ENCODE data around the gene CRTC3. TPM values are rescaled to one million over a fixed set of nuclear protein-coding genes. Genes with fewer than 3 reads are reported as not detected.
"Not testable (repeated sequence)": the region's sequence is repeated elsewhere in the genome, so short reads cannot be mapped to it uniquely, and the experiment has no call there.

CRTC3 gene
- total RNA-seq, 2 experiments from 2014 or later = 24.0 to 25.7 TPM

DNA sequence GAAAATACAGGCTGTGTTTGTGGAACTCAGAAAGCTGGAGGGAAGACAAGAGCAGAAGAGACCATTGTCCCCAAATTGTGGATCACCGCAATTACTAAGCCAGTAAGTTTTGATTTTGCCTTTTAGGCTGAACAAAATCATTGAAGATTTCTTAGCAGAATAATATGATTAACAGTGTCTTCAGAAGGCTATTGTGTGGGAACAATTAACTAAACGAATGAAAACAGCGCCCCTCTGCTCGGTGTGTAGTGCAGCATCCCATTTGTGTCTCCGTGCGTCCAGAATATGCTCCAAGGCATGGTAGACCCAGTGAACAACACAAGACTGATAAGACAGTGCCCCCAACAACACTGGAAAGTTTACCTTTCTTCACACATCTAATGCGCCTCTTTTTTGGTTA lies 71.2 kb downstream of the CRTC3 start:
- ChIA-PET POLR2A (no interaction called here), CTCF (interaction anchor here (0.6 kb wide), 1 partner anchor 52 kb away, joined by 3 read pairs; no protein-coding TSS in a partner anchor)

DNA sequence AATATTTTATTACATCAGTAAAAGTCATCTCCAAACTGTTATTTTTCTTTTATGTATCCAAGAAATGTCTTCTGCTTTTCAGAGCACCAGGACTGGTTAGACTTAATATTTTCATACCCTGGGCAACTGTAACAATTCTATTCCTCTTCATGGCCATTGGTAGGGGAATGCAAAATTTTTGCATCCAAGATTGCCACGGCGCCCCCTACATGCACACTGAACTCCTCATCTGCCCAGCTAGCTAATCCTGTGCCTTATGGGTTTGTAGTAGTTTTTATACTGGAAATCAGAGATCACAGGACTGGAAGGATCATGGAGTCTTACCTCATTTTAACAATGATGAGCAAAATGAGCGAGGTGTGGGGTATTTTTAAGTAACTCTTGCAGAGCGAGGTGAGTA lies 74.2 kb downstream of the CRTC3 start:
- ChIA-PET CTCF (interaction anchor here (1.3 kb wide), 1 partner anchor 16 kb away, joined by 3 read pairs; no protein-coding TSS in a partner anchor), POLR2A (no interaction called here)

- CTCF ChIA-PET = interaction anchor here (1.4 kb wide), 1 partner anchor 279 kb away, joined by 3 read pairs; no protein-coding TSS in a partner anchor
- POLR2A ChIA-PET = no interaction called here
Measured at GRCh38 chr15:90606641-90607040, 76.9 kb downstream of the CRTC3 start.

DNA sequence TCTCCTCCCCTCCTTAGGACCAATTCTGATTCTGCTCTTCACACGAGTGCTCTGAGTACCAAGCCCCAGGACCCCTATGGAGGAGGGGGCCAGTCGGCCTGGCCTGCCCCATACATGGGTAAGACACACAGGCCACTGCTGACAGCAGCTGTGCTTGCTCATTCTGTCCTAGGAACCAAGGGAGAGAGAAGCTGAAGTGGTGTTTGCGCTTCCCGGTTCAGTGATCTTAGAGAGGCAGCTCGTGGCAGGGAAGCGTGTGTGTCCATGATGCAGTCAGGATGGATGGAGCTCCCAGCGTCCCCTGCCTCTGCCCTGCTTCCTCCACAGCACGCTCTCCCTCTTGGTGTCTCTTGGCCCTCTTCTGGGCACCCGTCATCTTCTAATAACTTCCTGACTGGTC lies 77.6 kb downstream of the CRTC3 start:
- POLR2A ChIA-PET = no interaction called here

GRCh38 chr15:90609242-90610180 lies 79.8 kb downstream of the CRTC3 start:
- ChIA-PET CTCF (no interaction called here), POLR2A (no interaction called here)

More for the DNA sequence above, 77.6 kb downstream of the CRTC3 start:
- CTCF ChIA-PET = no interaction called here

- ChIA-PET POLR2A (no interaction called here), CTCF (no interaction called here)
Measured at GRCh38 chr15:90610190-90610589, 80.5 kb downstream of the CRTC3 start.

- CTCF ChIA-PET = no interaction called here
- POLR2A ChIA-PET = no interaction called here
Measured at GRCh38 chr15:90611157-90611556, 81.4 kb downstream of the CRTC3 start.

DNA sequence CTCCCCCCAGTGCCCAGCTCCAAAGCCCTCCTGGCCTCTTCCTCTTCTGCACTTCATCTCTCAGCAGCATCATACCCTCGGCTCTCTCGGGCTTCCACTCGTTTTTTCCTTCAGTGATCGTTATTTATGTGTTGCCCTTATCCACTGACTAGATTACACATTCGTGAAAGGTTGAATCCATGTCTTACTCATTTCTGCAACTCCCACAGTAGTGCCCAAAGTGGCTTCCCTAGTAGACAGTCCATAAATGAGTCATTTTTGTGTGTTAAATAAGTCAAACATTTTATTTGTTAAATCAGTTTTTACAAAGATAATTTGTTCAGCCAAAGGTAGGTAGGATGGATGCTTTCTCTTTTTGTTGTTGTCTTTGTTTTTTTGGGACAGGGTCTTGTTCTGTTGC lies 87.4 kb downstream of the CRTC3 start:
- ChIA-PET POLR2A (no interaction called here), CTCF (interaction anchor here (1.2 kb wide), 1 partner anchor 31 kb away, joined by 6 read pairs; no protein-coding TSS in a partner anchor)

DNA sequence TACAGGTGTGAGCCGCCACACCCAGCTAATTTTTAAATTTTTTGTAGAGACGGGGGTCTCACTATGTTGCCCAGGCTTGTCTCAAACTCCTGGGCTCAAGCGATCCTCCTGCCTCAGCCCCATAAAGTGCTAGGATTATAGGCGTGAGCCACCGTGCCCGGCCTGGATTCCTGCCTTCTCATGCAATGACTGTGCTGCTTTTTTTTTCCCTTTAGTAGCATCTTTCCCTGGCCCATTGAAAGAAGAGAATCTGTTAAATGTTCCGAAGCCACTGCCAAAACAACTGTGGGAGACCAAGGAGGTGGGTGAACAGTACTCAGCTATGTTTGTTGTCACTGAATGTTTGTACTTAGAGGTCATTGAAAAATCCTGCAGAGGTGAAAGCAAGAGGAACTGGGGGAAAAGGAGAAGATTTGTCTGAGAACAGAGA lies 88.0 kb downstream of the CRTC3 start:
- CTCF ChIA-PET = no interaction called here
- POLR2A ChIA-PET = no interaction called here

DNA sequence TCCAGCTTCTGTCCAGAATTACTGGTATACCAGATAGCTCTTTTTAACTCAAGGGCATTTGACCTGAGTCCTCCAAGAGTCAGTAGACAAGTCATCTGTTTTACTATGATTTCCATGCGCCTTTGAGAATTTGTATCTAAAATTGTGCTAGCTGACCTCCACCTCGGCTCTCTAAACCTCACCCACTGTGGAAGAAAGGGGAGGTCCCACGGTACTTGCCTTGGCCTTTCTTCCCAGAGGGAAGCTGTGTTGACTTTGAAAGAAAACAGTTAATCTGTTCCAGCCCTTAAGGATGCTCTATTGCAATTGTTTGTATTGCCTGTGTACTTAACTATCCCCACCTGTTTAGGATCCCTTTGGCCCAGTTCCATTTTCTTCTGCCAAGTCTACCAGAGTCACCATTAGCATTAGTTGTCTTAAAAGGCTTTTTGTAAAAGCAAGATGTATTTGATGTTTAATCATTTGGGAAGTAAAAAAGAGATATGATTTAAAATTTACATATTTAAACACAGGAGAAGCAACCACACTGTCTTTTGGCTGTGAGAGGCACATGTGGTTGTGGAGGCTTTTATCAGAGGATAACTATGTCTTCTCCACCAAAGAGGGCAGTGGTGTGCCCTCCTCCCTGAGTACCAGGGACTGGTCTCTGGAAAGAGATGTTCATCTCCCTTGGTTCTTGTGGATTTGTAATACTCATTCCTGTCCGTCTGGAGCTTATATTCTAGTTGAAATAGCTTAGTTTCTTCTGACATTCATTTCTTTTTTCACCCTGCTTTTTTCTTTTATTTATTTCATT lies 88.8 kb downstream of the CRTC3 start:
- POLR2A ChIA-PET = no interaction called here
- CTCF ChIA-PET = interaction anchor here (1.2 kb wide), 1 partner anchor 299 kb away, joined by 3 read pairs; no protein-coding TSS in a partner anchor

- CTCF ChIA-PET = interaction anchor here (1.2 kb wide), 1 partner anchor 299 kb away, joined by 3 read pairs; no protein-coding TSS in a partner anchor
Measured at GRCh38 chr15:90619468-90619867, 89.7 kb downstream of the CRTC3 start.

DNA sequence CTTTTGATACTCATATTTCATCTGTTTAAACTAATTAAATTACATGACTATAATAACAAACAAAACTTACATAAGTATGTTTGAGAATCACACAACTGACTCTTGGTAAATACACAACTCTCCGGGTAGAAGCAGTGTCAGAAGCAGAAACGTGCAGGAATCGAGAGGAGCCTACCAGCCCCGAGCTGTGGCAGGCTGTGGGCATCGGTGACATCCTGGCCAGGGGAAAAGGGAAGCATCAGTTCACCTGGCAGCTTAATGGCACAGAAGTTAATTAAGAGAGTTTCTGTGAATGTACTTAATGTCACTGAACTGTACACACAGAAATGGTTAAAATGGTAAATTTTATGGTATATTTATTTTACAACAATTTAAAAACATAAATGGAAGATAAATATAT lies 90.2 kb downstream of the CRTC3 start:
- CTCF ChIA-PET = no interaction called here
- POLR2A ChIA-PET = no interaction called here

More at GRCh38 chr15:90619468-90619867, 89.7 kb downstream of the CRTC3 start:
- POLR2A ChIA-PET = no interaction called here

DNA sequence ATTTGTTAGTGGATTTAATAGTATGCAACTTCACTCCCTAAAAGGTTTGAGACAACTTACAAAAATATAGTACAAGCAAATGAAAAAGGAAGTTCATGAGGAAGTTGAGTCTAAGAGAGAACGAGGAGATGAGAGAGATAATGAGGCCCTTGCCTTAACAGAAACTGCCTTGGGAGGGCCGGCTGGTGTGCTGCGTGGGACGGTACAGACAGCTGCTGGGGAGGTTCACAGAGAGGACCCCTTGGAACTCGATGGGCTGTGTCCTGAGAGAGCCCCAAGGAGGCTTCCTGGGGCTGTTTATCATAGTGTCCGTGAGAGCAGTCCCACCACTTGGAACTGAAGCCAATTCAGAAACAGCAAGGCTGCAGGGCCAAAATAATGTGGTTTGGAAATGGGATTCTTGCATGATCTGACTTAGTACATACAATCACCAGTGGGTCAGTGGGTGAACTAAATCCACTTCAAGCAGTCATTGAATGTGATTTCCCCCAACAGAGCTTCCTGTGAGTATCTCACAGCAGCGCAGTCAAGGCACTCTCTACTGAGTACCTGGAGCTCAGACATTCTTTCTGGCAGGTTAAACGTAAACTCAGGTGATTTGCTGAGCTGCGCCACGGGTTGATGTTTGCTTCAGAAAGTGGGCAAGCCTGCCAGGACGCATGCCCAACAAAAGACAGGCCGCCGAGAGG lies 90.8 kb downstream of the CRTC3 start:
- POLR2A ChIA-PET = no interaction called here
- CTCF ChIA-PET = no interaction called here

- ChIA-PET POLR2A (no interaction called here), CTCF (no interaction called here)
Measured at GRCh38 chr15:90623854-90624253, 94.1 kb downstream of the CRTC3 start.

DNA sequence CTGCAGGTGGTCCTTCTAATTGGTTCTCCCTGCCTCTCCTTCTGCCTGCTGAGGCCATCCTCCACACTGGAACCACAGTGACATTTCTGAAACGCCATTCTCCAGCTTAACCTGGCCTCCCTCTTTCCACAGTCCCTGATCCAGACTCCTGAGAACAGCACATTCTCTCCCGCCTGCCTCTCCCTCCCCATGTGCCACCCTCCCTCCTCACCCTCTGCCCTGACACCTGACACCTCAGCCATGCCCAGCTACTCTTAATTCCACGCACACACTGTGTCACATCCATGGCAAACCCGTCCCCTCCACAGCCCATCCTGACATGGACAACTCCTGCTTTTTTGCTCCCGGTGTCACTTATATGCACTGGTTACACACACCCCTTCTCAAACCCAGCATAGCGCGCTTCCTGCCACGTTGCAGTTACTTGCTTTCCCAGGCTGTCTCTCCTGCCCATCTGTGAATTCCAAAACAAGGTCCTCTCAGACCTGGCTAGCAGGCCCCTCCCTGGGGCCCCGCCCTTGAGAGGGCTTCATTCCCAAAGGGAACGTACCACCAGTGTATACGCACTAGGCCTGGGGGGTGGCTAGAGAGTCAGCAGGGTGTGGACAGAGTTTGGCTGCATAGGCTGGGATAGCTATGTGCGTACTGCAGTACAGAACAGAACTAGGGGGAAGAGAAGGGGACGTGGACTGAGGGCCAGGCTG lies 94.7 kb downstream of the CRTC3 start:
- POLR2A ChIA-PET = no interaction called here
- CTCF ChIA-PET = no interaction called here

- CTCF ChIA-PET = no interaction called here
Measured at GRCh38 chr15:90625037-90625436, 95.3 kb downstream of the CRTC3 start.

DNA sequence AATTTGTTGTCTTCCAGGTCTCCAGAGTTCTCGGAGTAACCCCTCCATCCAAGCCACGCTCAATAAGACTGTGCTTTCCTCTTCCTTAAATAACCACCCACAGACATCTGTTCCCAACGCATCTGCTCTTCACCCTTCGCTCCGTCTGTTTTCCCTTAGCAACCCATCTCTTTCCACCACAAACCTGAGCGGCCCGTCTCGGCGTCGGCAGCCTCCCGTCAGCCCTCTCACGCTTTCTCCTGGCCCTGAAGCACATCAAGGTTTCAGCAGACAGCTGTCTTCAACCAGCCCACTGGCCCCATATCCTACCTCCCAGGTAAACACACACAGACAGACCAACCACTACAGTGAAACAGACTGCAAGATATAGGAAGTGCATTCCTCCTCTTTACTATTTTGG lies 99.5 kb downstream of the CRTC3 start:
- POLR2A ChIA-PET = no interaction called here
- CTCF ChIA-PET = no interaction called here

More at GRCh38 chr15:90625037-90625436, 95.3 kb downstream of the CRTC3 start:
- POLR2A ChIA-PET = no interaction called here

DNA sequence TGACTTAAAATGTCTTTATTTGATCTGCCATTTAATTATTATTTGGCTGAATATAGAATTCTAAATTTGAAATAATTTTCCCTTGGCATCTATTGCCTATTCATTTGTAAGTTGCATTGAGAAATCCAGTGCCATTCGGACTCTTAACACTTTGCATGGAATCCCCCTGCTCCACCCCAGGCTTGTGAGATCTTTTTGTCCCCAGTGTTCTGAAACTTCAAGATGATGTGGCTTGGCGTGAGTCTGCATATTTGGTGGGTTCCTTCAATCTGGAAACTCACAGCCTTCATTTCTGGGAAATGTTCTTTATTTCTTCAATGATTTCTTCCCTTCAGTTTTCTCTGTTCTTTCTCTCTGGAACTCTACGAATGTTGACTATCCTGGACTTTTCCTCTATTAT lies 103.6 kb downstream of the CRTC3 start:
- POLR2A ChIA-PET = no interaction called here
- CTCF ChIA-PET = no interaction called here

DNA sequence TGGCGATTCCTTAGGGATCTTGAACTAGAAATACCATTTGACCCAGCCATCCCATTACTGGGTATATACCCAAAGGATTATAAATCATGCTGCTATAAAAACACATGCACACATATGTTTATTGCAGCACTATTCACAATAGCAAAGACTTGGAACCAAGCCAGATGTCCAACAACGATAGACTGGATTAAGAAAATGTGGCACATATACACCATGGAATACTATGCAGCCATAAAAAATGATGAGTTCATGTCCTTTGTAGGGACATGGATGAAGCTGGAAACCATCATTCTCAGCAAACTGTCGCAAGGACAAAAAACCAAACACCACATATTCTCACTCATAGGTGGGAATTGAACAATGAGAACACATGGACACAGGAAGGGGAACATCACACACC lies 107.3 kb downstream of the CRTC3 start:
- POLR2A ChIA-PET = not testable (repeated sequence)

GRCh38 chr15:90637693-90638092 lies 108.0 kb downstream of the CRTC3 start:
- POLR2A ChIA-PET = no interaction called here

More for the DNA sequence above, 107.3 kb downstream of the CRTC3 start:
- CTCF ChIA-PET = not testable (repeated sequence)

More at GRCh38 chr15:90637693-90638092, 108.0 kb downstream of the CRTC3 start:
- CTCF ChIA-PET = no interaction called here

Measured in activated CD8-positive, alpha-beta memory T cell treated with anti-CD3 and anti-CD28 coated beads for 36 hours (primary cell).